GM04503 (cell line): ENCODE data around the gene RGMA.
A peak's percentile ranks its signal among the peaks of the same experiment; 100 is the strongest.
"Not testable (repeated sequence)": the region's sequence is repeated elsewhere in the genome, so short reads cannot be mapped to it uniquely, and the experiment has no call there.

ENCODE experiments used
- DNase-seq: peaks from one replicate; pipeline ENCODE4 v3.0.0-alpha.2; 2012; ENCODE audit warnings: low read depth

RGMA gene

DNA sequence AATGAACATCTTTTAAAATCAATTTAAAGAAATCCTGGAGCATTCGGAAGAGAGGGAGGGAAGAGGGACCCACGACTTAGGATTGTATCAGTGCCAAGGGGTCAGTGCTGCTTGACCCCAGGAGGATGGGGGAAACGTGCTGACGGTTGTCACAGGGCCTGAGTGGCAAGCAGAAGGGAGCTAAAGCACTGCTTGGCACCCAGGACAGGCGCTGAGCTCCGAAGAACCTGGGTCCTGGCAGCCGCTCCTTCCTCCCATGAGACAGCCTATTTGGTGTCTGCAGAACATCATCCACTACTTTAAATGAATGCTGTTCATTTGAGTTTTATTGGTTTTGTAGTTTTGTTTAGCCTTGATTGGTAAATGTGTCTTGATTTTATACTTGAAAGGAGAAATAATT lies 54.5 kb downstream of the RGMA start:
- DNase-seq: no peak

DNA sequence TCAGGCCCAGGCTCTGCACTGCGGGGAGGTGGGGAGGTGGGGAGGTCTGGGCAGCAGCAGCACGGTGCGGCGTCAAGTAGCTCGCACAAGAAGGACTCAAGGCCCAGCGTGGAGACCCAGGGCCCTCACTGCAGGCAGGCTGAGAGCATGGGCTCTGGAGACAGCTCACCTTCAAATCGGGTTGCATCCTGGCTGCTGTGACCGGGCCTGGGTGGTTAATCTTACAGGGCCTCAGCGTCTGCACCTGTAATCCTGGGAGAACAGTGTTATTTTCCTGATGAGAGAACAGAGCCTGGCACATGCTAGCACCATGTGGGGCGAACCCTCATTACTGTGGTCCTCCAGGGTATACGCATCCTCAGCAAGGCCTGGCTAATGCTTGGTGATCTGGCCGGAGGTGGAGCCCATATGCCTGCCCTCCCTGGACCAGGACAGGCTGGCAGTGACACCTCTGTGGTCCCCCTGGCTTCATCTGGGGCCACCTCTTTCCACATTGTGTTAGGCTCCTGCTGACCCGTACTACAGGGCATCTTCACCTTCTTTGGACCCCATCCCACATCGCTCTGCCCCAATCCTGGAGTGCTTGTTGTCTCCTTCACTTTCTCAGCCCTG lies 55.5 kb downstream of the RGMA start:
- no peak for DNase-seq

DNA sequence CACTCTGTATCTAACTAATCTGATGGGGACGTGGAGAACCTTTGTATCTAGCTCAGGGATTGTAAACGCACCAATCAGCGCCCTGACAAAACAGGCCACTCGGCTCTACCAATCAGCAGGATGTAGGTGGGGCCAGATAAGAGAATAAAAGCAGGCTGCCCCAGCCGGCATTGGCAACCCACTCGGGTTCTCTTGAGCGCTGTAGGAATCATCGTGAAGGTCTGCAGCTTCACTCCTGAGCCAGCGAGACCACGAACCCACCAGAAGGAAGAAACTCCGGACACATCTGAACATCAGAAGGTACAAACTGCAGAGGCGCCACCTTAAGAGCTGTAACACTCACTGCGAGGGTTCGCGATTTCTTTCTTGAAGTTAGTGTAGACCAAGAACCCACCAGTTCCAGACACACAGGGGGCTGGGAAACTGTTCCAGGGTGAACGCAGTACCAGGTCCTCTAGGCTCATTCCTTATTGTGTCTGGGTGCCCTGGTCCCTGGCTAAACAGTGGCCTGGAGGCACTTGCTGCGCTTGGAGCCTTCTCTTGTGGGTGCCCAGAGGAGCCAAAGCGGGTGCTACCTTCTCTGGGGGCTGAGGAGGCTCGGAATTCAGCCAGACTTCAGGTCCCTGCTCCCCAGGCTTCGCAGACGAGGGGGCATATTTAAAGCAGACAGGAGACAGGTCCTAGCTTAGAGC lies 56.4 kb downstream of the RGMA start:
- not testable (repeated sequence) for DNase-seq

DNA sequence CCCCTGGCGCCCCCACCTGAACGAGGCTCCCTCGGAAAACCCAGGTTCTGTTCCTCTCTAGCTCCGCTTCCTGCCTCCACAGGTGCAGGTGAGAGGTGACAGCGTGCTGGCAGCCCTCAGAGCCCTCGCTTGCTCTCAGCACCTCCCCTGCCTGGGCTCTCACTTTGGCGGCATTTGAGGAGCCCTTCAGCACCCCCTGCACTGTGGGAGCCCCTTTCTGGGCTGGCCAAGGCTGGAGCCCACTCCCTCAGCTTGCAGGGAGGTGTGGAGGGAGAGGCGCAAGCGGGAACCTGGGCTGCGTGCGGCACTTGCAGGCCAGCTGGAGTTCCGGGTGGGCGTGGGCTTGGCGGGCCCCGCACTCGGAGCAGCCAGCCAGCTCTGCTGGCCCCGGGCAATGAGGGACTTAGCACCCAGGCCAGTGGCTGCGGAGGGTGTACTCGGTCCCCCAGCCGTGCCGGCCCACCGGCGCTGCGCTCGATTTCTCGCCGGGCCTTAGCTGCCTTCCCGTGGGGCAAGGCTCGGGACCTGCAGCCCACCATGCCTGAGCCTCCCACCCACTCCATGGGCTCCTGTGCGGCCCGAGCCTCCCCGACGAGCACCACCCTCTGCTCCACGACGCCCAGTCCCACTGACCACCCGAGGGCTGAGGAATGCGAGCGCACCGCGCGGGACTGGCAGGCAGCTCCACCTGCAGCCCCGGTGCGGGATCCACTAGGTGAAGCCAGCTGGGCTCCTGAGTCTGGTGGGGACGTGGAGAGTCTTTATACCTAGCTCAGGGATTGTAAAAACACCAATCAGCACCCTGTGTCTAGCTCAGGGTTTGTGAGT lies 57.2 kb downstream of the RGMA start:
- not testable (repeated sequence) for DNase-seq

DNA sequence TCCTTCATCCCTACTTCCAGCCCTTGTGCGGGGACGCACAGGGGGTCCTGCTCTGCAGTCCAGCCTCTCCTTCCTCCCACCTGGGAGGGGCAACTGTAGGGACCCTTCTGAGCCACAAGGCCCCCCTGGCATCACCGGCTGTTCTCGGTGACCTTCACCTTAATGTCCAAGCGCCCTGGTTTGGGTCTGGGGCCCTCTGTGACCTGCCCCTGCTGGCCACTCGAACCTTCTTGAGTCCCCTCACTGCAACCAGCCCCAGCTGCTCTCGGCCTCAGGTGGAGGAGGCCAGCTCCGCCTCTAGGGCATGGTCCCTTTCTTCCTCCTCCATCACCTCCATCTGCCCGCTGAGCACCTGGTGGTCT lies 57.9 kb downstream of the RGMA start:
- DNase-seq: no peak

DNA sequence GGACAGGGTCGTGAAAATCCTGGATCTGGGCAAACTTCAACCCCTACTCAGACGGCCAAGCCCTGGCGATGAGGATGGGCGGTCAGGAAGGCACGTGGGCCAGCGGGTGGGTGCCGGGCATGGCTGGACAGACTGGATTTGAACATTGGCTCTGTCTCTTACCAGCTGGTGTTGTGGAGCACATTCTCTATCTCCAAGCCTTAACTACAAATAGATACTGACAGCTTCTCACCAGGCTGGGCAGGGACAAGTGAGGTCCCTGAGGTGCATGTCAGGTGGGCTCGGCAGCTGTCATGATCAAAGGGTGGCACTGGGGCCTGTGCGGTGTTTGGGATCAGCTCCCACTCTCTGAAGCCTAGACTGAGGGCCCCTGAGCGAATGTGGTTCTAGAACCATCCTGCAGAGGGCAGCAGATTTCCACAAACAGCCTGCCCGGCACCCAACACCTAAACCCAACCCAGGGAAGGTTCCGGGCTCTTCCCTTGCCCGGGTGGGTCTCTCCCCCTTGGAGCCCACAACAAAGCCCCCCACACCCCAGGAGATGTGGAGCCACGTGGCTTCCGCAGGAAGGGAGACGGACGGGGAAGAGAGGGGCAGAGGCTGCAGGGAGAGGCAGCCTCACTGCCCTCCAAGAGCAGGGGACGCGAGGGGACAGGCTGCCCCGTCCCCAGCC lies 58.4 kb downstream of the RGMA start:
- no peak for DNase-seq

DNA sequence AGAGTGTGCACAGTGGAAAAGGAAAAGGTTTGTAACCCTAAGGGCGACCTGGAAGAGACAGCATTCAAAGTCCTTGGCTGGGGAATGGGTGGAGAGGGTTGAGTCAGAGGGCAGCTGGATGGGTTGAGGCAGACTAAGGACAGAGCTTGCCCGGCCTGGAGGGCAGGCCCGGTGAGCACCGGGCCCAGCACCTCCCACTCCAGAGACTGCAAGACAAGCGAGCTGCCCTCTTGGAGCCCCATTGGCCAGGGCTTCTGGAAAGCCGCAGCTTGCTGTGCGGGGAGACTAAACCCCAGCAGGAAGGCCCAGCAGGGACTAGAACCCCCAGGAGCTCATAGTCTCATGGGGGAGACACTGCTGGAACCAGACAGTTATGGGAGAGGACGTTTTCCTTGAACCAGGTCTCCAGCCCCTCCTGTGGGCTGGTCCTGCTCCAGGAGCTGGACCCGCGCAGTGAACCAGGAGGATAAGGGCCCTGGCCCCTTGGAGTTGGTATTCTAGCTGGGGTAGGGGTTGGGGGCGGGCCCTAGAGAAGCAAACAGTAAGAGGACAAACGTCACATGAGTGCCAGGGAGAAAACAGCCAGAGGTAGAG lies 59.1 kb downstream of the RGMA start:
- DNase-seq: no peak

DNA sequence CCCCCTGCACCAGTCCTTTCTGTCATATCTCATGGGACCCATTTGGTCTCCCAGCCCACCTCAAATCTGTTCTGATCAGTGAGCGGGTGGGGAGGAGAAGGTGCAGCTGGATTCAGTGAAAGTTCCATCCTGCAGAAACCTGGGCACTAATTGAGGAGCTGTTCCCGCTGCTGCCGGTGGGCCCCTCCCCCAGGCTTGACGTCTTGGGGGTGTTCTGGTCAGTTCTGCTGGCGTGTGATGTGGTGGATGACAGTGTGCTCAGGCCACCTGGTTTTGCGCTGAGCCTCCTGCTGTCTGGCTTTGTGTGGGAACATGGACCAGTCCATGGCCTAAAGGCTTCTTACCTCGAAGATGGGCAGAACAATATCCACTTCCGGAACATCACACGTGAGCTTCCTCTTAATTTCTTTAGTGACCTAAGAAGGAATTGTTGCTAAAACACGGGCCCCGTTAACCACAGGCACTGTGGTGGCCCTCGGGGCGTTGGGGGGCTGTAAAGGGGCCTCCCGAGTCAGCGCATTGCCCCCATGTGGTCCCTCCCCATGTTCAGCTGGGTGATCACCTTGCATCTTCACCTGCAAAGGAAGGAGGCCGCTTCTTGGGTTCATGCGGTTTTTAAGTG lies 59.7 kb downstream of the RGMA start:
- no peak for DNase-seq

DNA sequence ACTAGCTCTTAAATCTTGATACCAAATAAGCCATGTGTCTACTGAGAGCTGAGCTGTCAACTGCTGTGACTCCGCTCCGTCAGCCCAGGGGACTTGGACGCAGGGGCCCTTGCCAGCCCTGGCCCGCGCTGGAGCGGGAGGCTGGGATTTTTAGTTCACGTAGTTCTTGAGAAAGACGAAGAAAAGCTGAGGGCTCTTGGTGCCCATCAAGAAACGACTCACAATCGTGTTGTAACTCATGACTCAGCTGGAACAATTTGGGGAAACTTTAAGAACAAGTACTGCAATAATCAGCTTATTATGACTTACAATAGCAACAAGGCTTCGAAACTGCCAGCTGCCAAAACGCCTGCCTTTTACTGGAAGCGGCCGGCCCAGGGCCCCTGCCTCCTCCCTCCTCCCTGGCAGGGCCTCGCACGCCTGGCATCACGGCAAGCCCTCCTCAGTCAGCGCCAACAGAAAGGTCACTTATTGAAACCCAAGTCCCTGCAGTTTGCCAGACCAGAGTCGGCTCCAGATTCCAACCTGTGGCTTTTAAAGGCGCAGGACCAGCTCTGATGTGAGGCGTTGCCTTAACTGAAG lies 60.3 kb downstream of the RGMA start:
- peak; percentile 88 for DNase-seq

DNA sequence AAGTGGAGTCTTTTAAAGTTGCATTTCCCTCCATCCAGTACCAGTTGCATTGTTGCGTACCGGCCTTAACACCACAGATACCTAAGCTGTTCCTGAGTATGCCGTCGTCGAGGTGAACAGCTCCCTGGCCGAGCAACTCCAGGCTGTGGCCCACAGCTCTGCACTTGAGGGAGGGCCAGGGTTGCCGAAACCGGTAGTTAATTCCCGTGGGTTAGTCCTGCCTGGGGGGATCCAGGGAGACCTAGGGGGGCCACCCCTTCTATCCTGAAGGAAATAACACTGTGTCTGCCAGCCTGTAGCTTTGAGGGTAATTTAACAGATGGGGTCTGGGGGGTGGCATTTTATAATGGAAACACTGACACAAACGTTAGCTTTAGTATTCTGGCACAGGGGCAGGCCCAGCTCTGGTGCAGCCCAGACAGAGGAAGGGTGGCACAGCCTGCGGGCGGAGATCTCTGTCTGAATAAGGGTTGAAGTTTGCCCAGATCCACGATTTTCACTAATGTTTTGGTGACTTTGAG lies 60.8 kb downstream of the RGMA start:
- no peak for DNase-seq

DNA sequence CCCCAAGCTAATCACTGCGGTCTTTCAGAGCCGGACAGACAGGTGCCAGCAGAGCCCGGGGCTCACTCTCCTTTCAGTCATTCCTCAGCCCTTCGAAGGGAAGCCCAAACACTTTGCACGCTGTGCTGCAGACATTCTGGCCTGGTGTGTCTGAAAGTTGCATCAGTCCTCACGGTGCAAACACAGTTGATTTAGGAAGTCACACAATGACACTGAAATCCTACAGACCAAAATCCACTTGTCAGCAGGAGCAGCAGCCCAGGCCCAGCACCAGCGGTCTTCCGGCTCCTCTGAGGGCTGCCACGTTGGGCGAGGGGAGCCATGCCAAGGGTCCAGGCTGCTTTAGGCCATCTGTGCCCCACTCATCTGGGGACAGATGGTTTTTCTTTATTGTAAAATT lies 61.6 kb downstream of the RGMA start:
- no peak for DNase-seq

DNA sequence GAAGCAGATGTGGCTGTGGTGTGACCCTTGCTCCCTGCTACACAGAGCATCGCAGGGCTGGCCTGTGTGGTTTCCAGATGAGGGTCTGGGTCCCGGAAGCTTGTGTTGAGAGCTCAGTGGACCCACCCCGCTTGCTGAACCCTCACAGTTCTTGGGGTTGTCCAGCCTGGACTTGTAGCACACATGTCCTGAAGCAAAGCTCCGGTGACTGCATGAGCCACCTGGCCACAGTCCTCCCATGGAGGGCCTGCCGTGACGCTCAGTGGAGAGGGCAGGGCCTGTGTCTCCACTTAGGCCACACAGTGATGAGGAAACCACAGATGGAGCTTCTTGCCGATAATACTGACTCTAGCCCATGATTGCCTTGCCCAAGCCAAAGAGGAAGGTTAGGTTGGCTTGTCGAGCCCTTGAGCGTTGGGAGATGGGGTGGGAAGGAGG lies 62.6 kb downstream of the RGMA start:
- DNase-seq: no peak

DNA sequence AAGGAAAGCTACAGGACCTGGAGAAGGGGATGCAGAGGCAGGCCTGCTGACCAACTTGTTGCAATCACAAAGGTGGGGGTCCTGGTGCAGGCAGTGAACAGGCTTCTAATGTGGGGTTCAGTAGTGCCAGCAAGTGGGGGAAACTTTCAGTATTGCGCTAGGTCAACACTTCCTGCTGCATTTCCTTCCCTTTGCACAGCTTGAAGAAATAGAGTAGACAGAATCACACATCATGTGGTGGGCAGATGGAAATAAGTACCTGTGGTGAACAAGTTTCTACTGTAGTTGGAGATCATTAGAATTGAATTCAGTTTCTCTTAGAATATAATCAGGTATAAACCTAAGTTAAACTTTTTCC lies 63.4 kb downstream of the RGMA start:
- no peak for DNase-seq

DNA sequence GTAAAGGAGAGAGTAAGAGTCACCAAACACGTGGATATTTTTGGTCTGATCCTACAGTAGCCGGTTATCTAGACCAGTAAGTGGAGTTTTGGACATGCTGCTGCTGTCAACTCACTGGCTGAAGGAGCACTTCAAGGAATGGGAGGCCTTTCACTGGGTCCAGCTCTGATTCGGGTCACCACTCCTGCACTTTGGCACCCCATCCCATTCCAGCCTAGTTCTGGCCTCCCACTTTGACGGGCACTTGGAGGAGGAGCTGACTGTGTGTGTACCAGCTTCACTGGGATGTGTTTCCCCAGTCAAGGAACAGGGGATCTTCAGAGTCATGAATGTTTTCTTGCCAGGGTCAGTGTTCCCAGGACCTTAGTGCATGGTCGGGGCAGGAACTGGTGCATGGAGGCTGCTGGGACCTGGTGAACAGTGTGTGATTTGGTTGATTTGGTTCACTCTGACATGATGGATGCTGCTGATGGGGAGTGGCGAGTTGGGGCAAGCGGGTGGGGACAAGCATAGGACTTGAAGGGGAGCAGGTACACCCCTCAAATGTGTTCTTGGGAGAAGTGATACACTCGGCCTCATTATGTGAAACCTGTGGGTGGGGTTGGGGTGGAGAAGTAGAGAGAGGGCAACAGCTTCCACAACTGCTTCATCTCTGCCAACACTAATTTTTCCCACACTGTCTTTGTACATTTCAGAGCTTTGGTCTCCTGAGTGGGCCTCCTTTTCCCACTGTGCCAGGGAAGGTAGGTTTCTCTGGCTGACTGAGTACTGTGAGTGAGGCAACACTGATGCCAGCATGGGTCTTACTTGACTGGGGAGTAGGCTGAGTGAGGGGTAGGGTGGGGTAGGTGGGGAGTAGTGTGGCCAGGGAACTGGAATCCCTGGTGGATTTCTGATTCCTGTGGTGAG lies 64.0 kb downstream of the RGMA start:
- DNase-seq: no peak

DNA sequence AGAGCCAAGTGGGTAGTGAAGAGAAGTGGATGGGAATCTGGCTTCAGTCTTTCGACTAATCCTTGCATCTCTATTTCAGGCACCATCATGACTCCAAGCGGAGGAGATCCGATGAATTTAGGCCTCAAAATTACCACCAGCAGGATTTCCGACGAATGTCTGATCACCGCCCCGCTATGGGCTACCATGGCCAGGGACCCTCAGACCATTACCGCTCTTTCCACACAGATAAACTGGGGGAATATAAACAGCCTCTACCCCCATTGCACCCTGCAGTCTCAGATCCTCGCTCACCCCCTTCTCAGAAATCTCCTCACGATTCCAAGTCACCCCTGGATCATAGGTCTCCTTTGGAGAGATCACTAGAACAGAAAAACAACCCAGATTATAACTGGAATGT lies 64.7 kb downstream of the RGMA start:
- no peak for DNase-seq

DNA sequence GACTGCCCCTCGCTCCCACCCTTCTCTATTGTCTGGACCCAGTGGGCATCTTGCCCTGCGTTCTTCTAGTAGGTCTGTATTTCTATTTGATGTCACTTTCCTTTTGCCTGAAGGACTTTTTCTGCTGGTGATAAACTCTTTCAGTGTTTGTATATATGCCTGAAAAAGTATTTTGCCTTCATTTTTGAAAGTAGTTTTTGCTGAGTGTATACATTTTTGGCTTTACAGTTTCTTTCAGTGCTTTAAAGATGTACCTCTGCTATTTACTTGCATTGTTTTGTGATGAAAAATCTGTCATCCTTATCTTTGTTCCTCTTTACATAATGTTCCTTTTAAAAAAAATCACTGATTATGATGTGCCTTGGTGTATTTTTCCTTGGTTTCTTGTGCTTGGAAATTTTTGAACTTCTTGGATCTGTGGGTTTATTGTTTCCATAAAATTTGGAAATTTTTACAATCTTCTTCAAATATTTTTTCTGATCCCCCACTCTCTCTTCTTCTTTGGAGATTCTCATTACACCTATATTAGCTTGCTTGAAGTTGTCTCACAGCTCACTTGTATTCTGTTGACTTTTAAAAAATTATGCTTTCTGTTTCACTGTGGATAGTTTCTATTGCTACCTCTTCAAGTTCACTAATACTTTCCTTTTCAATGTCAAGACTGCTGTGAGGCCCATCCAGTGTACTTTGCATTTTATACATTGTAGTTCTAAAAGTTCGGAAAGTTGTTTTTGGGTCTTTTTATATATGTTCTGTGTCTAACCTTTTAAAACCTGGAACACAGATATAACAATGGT lies 67.8 kb downstream of the RGMA start:
- no peak for DNase-seq

DNA sequence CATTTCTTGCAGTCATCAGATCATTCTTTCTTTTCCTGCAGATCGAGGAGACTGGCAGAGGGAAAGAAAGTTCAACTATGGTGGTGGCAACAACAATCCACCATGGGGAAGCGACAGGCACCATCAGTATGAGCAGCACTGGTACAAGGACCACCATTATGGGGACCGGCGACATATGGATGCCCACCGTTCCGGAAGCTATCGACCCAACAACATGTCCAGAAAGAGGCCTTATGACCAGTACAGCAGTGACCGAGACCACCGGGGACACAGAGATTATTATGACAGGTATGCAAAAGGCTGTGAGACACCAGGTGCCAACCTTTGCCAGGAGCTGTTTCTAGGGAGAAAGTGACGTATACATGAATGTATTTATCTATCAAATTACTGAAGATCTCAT lies 69.0 kb downstream of the RGMA start:
- no peak for DNase-seq

DNA sequence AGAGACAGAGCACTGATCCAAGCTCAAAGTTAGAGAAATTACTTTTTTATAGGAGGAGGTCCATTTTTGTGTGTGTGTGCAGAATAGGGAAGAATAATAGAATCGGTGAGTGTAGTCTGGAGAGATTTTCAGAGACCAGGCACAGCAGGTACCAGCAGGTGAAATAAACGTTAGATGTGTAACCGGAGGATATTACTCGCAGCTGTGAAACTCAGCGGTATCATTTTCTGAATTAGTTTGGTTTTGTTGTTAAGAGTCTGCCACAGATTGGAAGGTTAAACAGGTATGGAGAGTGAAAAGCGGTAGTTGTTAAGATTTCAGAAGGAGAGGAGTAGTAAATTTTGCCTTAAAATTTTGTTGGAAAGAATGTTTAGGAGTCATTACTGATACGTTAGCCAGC lies 69.9 kb downstream of the RGMA start:
- DNase-seq: no peak

DNA sequence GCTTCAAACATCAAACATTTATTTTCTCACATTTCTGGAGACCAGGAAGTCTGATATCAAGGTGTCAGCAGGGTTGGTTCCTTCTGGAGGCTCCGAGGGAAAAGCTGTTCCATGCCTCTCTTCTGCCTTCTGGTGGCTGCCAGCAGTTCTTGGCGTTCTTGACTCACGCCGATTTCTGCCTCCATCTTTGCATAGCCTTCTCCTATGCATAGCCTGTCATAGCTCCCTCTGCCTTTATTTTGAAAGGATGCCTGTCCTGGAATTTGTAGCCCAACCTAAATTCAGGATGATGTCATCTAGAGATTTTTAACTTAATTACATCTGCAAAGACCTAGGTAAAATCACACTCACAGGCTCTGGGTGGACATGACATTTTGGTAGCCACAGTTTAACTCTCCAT lies 70.4 kb downstream of the RGMA start:
- no peak for DNase-seq
